Rectal smooth muscle tissue (tissue), 1 donor: Measurements from ENCODE around the gene CFAP20.
"Not testable (repeated sequence)": the region's sequence is repeated elsewhere in the genome, so short reads cannot be mapped to it uniquely, and the experiment has no call there.

Experiments
- H3K27ac ChIP-seq: one replicate; pipeline ENCODE4 v1.7.0; 2013; ENCODE audit warnings: low read depth, low read length, inconsistent platforms
- H3K27me3 ChIP-seq: one replicate; pipeline ENCODE4 v1.7.0; 2013; ENCODE audit warnings: low read length; ENCODE audit not compliant: control insufficient read depth, insufficient read depth
- H3K36me3 ChIP-seq: one replicate; pipeline ENCODE4 v1.7.0; 2013; ENCODE audit warnings: low read length; ENCODE audit not compliant: control insufficient read depth, insufficient read depth
- H3K4me1 ChIP-seq: one replicate; pipeline ENCODE4 v1.7.0; 2013; ENCODE audit warnings: low read length; ENCODE audit not compliant: control insufficient read depth, insufficient read depth
- H3K4me3 ChIP-seq: one replicate; pipeline ENCODE4 v1.7.0; 2013; ENCODE audit warnings: low read length
- H3K9ac ChIP-seq: one replicate; pipeline ENCODE4 v1.7.0; 2013; ENCODE audit warnings: low read length

The CFAP20 gene

DNA sequence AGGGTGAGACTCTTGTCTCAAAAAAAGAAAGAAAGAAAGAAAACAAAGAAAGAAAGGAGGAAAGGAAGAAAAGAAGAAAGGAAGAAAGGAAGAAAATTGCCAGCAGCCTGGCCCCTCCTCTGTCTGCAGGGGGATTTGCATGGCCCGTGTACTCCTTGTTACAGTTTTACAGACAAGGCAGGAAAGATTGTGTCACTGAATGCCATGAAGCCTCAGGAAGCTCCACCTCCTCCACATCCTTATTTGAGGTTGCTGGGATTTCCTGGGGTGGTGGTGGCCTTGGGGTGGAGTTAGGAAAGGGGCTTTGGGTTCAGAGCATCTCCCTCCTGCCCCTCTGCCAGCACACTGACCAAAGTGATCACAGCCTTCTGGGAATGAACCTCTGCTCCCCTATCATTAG, 23.6 kb downstream of the CFAP20 start:
- Histone ChIP-seq H3K4me1 (no peaks in the 10 kb centered on the region), H3K9ac (no peak overlapping the region), H3K4me3 (no peak overlapping the region), H3K36me3 (no peaks in the 10 kb centered on the region), H3K27me3 (no peaks in the 10 kb centered on the region), H3K27ac (no peak overlapping the region)

DNA sequence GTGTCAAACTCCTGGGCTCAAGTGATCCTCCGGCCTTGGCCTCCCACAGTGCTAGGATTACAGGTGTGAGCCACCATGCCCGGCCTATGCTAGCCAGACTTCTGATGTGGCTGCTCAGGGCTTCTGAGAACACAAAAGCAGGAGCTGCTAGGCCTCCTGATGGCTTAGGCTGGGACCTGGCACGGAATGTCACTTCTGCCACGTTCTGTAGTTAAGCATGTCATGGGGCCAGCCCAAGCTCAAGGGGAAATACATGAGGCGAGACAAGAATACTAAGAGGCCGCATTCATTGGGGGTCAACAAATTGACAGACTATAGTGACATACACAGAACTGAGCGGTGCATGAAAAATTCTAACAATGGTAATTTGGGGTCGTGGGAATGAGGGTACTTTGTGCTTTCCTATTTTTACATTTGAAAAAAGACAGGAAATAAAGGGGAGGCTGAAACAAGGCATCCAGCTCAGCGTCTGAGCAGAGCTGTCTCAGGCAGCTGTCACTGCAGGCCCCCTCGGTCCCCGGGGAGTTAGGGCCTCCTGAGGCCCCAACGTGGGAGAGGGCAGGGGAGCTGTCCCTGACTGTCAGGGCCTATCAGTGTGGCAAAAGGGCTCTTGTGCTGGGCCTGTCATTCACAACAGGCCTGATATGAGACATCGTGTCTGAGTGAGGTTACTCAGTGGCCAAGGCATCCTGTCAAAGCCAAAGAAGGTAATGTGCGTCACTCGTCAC, 26.4 kb downstream of the CFAP20 start:
- Histone ChIP-seq H3K4me3 (no peak overlapping the region), H3K4me1 (no peaks in the 10 kb centered on the region), H3K27ac (no peak overlapping the region)

DNA sequence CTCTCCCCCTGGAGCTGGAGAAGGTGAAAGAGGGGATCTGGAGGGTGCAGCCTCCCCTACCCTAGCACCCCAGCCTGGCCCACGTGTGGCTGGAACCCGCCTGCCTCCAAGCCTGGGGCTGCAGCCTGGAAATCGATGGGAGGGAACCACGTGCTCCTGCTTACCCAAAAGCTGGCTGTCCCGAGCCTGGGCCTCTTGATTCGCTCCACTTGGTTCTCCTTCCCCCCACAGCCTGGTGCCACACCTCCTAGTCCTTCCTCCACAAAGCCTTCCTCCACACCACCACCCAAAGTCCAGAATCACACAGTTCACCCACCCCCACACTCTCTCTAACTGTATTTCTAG, 29.3 kb downstream of the CFAP20 start:
- Histone ChIP-seq H3K36me3 (no peaks in the 10 kb centered on the region), H3K4me3 (no peak overlapping the region), H3K27me3 (peaks cover 3% of the 10 kb centered on the region), H3K9ac (no peak overlapping the region), H3K27ac (no peak overlapping the region), H3K4me1 (no peaks in the 10 kb centered on the region)

More for the DNA sequence above, 26.4 kb downstream of the CFAP20 start:
- Histone ChIP-seq H3K36me3 (no peaks in the 10 kb centered on the region), H3K9ac (no peak overlapping the region), H3K27me3 (no peaks in the 10 kb centered on the region)

DNA sequence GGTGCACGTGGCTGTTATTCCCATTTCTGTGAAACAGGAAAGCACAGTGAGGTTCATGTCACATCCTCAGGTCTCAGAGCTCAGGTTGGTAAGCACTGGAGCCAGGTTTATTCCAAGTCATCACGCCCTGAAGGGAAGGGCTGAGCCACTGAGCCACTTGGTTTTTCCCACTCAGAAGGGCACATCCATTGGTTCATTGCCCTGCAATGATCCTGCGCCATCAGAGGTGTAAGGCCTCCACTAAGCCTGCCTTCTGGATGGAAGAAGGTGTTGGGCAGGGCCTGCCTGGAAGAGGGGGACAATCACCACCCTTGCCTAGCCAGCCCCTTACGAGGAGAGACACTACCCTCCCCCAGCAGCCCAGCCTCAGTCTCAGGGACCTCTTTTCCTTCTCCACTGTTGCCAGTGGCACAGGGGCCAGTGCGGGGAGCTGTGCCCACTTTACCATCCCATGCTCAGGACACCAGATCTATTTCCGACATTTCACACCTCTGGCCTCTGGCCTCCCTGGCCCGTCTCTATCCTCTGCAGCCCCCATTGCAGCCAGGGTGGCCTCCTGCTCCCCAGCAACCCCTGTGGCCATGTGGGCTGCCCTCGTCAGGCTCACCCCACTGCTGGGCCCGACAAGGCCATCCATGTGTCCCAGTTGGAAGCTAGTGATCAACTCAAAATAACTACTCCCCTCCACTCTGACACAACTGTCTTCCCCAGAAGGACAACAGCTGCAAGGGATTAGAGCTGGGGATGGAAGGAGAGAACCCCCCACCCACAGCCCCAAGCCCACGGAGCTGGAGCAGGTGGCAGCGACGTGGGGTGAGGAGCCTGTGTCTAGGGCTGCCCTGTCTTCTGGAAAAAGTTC, 29.9 kb downstream of the CFAP20 start:
- Histone ChIP-seq H3K36me3 (no peaks in the 10 kb centered on the region), H3K27me3 (peaks cover 3% of the 10 kb centered on the region), H3K9ac (no peak overlapping the region), H3K4me1 (no peaks in the 10 kb centered on the region), H3K4me3 (no peak overlapping the region), H3K27ac (no peak overlapping the region)

DNA sequence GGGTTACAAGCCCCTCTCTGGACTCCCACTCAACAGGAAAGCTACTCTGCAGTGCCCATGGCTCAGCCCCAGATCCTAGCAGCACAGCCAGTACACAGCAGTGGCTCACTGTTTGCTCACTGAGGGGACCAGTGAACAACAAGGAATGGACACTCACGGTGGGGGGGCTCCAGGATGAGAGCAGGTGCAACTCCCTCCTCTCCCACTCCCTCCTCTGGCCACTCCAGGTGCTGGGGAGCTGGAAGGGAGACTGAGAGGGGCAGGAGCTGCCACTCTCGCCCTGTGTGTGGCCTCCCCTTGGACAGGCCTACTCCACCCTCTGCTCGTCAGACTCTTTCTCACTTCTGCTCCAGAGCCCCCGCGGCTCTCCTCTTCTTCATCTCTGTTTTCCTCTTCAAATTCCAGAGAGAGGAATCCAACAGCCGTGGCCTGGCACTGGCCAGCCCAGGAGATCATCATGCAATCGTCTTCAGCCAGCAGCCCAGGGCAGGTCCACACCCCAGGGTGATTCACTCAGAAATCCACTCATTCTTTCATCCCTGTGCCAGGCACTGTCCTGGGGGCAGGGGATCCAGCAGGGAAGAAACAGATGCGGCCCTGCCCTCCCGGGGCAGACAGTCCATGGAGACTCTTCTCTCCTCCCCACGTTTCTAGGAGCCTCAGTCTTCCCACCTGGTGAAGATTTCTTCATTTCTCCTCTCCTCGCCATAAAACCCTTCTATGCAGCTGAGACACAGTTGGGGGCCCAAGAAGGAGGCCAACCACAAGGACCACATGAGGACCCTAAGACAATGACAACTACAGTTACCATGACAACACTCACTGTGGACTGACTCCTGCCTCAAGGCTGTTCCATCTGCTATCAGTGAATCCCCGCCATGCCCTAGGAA, 30.7 kb downstream of the CFAP20 start:
- Histone ChIP-seq H3K36me3 (no peaks in the 10 kb centered on the region), H3K4me3 (no peak overlapping the region), H3K27me3 (peaks cover 3% of the 10 kb centered on the region), H3K9ac (no peak overlapping the region), H3K27ac (no peak overlapping the region), H3K4me1 (no peaks in the 10 kb centered on the region)

DNA sequence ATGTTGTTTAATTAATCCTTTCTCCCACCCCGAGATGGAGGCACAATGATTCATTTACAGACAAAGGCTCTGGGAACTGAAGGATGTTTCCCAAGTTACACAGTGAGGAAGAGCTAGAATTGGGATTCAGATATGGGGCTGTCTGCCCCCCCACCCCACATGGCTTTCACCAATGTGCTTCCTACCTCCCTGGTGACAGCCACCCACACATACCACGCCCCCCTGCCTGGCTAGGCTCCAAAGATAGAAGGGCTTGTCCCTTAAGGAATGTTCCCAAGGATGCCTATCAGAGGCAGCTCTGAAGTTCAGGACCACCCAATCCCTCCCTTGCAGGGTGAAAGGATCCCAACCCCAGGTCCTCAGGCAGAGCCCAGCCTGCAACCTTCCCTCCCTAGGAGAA, 32.9 kb downstream of the CFAP20 start:
- Histone ChIP-seq H3K27me3 (peaks cover 3% of the 10 kb centered on the region), H3K36me3 (no peaks in the 10 kb centered on the region), H3K9ac (no peak overlapping the region), H3K4me1 (no peaks in the 10 kb centered on the region), H3K4me3 (no peak overlapping the region), H3K27ac (no peak overlapping the region)

DNA sequence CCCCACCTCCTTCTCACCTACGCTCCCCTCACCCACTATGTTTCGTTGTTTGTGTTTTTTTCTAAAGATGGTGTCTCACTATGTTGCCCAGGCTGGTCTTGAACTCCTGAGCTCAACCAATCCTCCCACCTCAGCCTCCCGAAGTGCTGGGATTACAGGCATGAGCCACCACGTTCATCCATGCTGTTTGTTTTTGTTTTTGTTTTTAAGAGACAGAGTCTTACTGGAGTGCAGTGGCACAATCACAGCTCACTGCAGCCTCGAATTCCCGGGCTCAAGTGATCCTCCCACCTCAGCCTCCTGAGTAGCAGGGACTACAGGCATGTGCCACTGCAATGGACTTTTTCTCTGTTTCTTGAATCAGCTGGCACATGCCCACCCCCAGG, 33.6 kb downstream of the CFAP20 start:
- not testable (repeated sequence) for H3K4me3 ChIP-seq, H3K27me3 ChIP-seq, H3K9ac ChIP-seq, H3K4me1 ChIP-seq, H3K36me3 ChIP-seq, H3K27ac ChIP-seq

DNA sequence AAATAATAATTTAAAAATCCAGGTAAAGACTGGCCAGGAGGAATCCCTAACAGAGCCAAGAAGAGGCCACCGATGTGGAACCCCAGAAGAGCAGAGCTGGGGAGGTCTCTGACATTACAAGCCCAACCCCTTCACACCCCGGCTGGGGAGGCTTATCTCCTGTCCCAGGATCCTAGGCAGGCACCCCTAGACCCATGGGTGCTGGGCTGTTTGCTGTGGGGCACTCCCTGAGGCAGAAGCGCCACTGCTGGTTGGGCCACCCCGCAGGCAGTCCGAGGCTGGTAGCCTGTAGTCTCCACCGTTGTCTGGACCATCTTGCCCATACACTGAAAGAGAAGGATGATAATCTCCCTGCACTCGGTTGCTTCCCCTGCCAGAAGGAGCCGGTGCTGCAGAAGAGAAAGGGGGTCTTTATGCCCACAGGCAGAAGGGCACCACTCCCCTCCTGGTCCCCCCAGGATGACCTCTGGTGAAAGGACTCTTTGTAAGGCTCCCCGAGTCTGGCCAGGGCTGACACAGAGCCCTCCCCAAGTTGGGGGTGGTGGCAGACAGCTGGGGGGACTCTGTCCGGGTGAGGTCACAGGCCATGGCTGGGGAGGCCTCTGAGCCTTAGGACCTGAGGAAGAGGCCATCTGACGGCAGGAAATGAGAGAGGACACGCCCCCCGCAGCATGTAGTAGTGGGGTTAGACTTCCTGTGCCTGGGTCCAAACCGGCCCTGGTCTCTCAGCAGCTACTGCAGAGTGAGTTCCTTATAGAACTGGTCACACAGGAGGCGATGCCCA, 34.2 kb downstream of the CFAP20 start:
- H3K27ac ChIP-seq, result no peak overlapping the region
- peaks cover 3% of the 10 kb centered on the region for H3K27me3 ChIP-seq
- no peaks in the 10 kb centered on the region for H3K4me1 ChIP-seq
- no peak overlapping the region for H3K4me3 ChIP-seq
- H3K9ac ChIP-seq, result no peak overlapping the region
- no peaks in the 10 kb centered on the region for H3K36me3 ChIP-seq

DNA sequence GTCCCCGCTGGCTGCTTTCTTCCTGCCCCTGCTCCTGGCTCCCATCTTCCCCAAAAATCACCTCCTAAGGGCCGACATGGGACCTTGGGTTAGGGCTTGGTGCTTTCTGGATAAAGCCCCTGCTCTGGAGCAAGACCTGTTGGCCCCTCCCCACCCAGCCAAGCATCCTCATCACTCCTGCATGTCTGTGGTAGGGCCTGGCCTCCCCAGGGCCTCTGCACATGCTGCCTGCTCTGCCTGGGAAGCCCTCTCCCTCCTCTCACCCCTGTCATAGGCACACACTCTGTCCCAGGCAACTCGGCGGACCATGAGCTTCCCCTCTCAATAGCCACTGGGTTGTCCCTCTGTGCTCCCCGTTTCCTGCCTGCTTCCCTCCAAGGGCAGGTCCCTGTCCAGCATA, 35.2 kb downstream of the CFAP20 start:
- Histone ChIP-seq H3K36me3 (no peaks in the 10 kb centered on the region), H3K27me3 (peaks cover 3% of the 10 kb centered on the region), H3K9ac (no peak overlapping the region), H3K27ac (no peak overlapping the region), H3K4me3 (no peak overlapping the region), H3K4me1 (no peaks in the 10 kb centered on the region)

DNA sequence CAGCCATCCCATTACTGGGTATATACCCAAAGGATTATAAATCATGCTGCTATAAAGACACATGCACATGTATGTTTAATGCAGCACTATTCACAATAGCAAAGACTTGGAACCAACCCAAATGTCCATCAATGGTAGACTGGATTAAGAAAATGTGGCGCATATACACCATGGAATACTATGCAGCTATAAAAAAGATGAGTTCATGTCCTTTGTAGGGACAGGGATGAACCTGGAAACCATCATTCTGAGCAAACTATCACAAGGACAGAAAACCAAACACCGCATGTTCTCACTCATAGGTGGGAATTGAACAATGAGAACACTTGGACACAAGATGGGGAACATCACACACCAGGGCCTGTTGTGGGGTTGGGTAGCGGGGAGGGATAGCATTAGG, 38.8 kb downstream of the CFAP20 start:
- not testable (repeated sequence) for H3K27me3 ChIP-seq, H3K4me3 ChIP-seq, H3K27ac ChIP-seq, H3K36me3 ChIP-seq, H3K4me1 ChIP-seq, H3K9ac ChIP-seq

DNA sequence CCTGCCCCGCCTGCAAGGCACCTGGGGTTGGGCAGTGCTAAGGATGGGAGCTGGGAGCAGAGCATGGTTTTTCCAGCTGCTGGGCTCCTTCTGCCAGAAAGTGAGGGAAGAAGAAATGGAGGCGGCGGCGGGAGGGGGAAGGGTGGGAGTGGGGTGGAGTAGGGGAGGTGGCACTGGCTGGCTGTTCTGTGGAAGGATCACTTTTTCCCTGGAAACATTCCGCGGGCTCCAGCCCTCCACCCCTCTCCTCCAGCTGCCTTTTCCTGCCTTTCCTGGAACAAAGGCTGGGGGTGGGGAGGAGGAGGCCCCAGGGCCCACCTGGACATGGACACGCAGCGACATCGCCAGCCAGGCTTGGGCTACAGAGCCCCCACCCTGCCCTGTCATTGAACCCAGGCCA, 41.1 kb downstream of the CFAP20 start:
- H3K4me1 ChIP-seq, result no peaks in the 10 kb centered on the region
- H3K9ac ChIP-seq, result no peak overlapping the region
- no peak overlapping the region for H3K27ac ChIP-seq

More for the DNA sequence above, 41.1 kb downstream of the CFAP20 start:
- Histone ChIP-seq H3K27me3 (no peaks in the 10 kb centered on the region), H3K4me3 (no peak overlapping the region), H3K36me3 (no peaks in the 10 kb centered on the region)
